Upper lobe of left lung (tissue), 4 donors: ENCODE data around the gene WDR31.

ENCODE experiments used
- CTCF ChIP-seq, 6 experiments: fragments of 450-650 bp in 4 of 6; fragments of 200-600 bp in 2 of 6; sonication (generic) in 2 of 6; IDR thresholded peaks; one replicate each; pipeline ENCODE4 v1.5.1; 2016 to 2019; ENCODE audit warnings: antibody characterized with exemption in 6 of 6
- POLR2A ChIP-seq, 4 donors: fragments of 450-650 bp; IDR thresholded peaks; one replicate each; pipeline ENCODE4 v1.5.1; 2016 to 2017; ENCODE audit warnings: antibody characterized with exemption in 4 of 4, mild to moderate bottlenecking in 2 of 4
- POLR2AphosphoS5 ChIP-seq, 2 donors: sonication (generic); formaldehyde crosslinking; IDR thresholded peaks; one replicate each; pipeline ENCODE4 v1.5.1; 2017; ENCODE audit warnings: antibody characterized with exemption in 2 of 2

GRCh38 chr9:113311961-113312360, 28.1 kb downstream of the WDR31 start:
- TF ChIP-seq CTCF (IDR thresholded peaks at IDR 0.05) (no peak), POLR2A (IDR thresholded peaks at IDR 0.05) (no peak), POLR2AphosphoS5 (IDR thresholded peaks at IDR 0.05) (no peak)
